OCI-LY3 (cell line): ENCODE results near the gene FTCD.

Experiments
- H2AFZ ChIP-seq: fragments of 200-600, 300-600 bp; shearing (Covaris generic); 2 replicates; pipeline ENCODE4 v1.6.0; 2014; ENCODE audit warnings: antibody characterized with exemption, low read depth, low read length
- H3K27ac ChIP-seq: fragments of 200-600, 300-600 bp; sonication (generic); 2 replicates; pipeline ENCODE4 v1.5.1; 2014; ENCODE audit warnings: mild to moderate bottlenecking, low read length, moderate library complexity, mixed read lengths
- H3K27me3 ChIP-seq: fragments of 200-600, 300-600 bp; sonication (generic); 2 replicates; pipeline ENCODE4 v1.6.1; 2014; ENCODE audit warnings: low read depth, low read length, mixed read lengths
- H3K36me3 ChIP-seq: fragments of 200-600, 300-600 bp; sonication (generic); replicated peaks from 2 replicates; pipeline ENCODE3; 2014; ENCODE audit warnings: low read depth, low read length, mixed read lengths
- H3K4me1 ChIP-seq: fragments of 300-600, 200-600 bp; sonication (generic); 2 replicates; pipeline ENCODE4 v1.6.1; 2014; ENCODE audit warnings: low read length, mixed read lengths
- H3K4me2 ChIP-seq: fragments of 200-600, 300-600 bp; sonication (generic); 2 replicates; pipeline ENCODE4 v1.6.1; 2014; ENCODE audit warnings: low read length, mixed read lengths
- H3K4me3 ChIP-seq: fragments of 300-600, 200-600 bp; sonication (generic); 2 replicates; pipeline ENCODE4 v1.5.1; 2014; ENCODE audit warnings: antibody characterized with exemption, mild to moderate bottlenecking, low read length, moderate library complexity
- H3K79me2 ChIP-seq: fragments of 300-600, 200-600 bp; shearing (Covaris generic); 2 replicates; pipeline ENCODE4 v1.6.1; 2014; ENCODE audit warnings: mild to moderate bottlenecking, low read length, mixed read lengths
- H3K9ac ChIP-seq: fragments of 300-600, 200-600 bp; shearing (Covaris generic); 2 replicates; pipeline ENCODE4 v1.6.0; 2014; ENCODE audit warnings: mild to moderate bottlenecking, low read length, moderate library complexity
- H3K9me3 ChIP-seq: fragments of 200-600, 300-600 bp; shearing (Covaris generic); 2 replicates; pipeline ENCODE4 v1.6.1; 2014; ENCODE audit warnings: low read length, mixed read lengths; ENCODE audit not compliant: insufficient read depth
- H4K20me1 ChIP-seq: fragments of 200-600, 300-600 bp; sonication (generic); 2 replicates; pipeline ENCODE4 v1.6.1; 2016; ENCODE audit warnings: low read length, mixed read lengths; ENCODE audit not compliant: insufficient read depth
- EZH2phosphoT487 ChIP-seq: fragments of 200-600 bp; shearing (Covaris generic); IDR thresholded peaks from 2 replicates; pipeline ENCODE4 v1.6.1; 2018; ENCODE audit warnings: antibody characterized with exemption, mixed run types, low read depth
- TF ChIP-seq, protein P1 (sequence below): fragments of 200-600, 300-600 bp; sonication (generic); IDR thresholded peaks from 2 replicates; pipeline ENCODE4 v1.5.1; 2014; ENCODE audit warnings: antibody characterized with exemption, low read length, low read depth

Gene FTCD

GRCh38 chr21:46112725-46113215 lies 42.6 kb downstream of the FTCD start:
- Histone ChIP-seq H2AFZ (no peak overlapping the region), H3K4me3 (no peak overlapping the region), H3K79me2 (no peaks in the 10 kb centered on the region), H3K27me3 (no peaks in the 10 kb centered on the region), H4K20me1 (no peaks in the 10 kb centered on the region), H3K9ac (no peak overlapping the region), H3K36me3 (no peaks in the 10 kb centered on the region), H3K4me1 (no peaks in the 10 kb centered on the region), H3K9me3 (0 out of 2 replicates have a peak, but pooled peaks cover 3% of the 10 kb centered on the region), H3K4me2 (no peak overlapping the region), H3K27ac (no peak overlapping the region)
- TF ChIP-seq, protein P1, sequence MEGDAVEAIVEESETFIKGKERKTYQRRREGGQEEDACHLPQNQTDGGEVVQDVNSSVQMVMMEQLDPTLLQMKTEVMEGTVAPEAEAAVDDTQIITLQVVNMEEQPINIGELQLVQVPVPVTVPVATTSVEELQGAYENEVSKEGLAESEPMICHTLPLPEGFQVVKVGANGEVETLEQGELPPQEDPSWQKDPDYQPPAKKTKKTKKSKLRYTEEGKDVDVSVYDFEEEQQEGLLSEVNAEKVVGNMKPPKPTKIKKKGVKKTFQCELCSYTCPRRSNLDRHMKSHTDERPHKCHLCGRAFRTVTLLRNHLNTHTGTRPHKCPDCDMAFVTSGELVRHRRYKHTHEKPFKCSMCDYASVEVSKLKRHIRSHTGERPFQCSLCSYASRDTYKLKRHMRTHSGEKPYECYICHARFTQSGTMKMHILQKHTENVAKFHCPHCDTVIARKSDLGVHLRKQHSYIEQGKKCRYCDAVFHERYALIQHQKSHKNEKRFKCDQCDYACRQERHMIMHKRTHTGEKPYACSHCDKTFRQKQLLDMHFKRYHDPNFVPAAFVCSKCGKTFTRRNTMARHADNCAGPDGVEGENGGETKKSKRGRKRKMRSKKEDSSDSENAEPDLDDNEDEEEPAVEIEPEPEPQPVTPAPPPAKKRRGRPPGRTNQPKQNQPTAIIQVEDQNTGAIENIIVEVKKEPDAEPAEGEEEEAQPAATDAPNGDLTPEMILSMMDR = no peak
- no peak for TF ChIP-seq EZH2phosphoT487

DNA sequence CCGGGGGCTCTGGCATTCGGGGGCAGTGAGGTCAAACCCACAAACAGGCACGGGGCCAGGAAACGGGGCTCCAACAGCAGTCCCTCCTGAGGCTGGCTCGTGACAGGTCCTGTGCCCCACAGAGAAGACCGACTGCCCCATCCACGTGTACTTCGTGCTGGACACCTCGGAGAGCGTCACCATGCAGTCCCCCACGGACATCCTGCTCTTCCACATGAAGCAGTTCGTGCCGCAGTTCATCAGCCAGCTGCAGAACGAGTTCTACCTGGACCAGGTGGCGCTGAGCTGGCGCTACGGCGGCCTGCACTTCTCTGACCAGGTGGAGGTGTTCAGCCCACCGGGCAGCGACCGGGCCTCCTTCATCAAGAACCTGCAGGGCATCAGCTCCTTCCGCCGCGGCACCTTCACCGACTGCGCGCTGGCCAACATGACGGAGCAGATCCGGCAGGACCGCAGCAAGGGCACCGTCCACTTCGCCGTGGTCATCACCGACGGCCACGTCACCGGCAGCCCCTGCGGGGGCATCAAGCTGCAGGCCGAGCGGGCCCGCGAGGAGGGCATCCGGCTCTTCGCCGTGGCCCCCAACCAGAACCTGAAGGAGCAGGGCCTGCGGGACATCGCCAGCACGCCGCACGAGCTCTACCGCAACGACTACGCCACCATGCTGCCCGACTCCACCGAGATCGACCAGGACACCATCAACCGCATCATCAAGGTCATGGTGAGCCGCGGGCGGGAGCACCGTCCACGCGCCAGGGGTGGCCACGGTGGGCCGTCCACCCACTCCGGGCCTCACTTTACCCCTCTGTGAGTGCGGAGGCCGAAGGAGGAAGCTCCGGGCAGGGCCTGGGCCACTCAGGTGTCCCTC lies 43.3 kb downstream of the FTCD start:
- H3K4me3 ChIP-seq = no peak overlapping the region
- H4K20me1 ChIP-seq = no peaks in the 10 kb centered on the region
- H3K36me3 ChIP-seq = no peaks in the 10 kb centered on the region
- H3K4me1 ChIP-seq = no peaks in the 10 kb centered on the region
- no peak for TF ChIP-seq EZH2phosphoT487
- TF ChIP-seq, protein P1 = no peak
- no peaks in the 10 kb centered on the region for H3K27me3 ChIP-seq
- 0 out of 2 replicates have a peak, but pooled peaks cover 3% of the 10 kb centered on the region for H3K9me3 ChIP-seq
- no peak overlapping the region for H3K9ac ChIP-seq
- no peak overlapping the region for H3K4me2 ChIP-seq
- H3K79me2 ChIP-seq = no peaks in the 10 kb centered on the region
- no peak overlapping the region for H2AFZ ChIP-seq
- no peak overlapping the region for H3K27ac ChIP-seq

DNA sequence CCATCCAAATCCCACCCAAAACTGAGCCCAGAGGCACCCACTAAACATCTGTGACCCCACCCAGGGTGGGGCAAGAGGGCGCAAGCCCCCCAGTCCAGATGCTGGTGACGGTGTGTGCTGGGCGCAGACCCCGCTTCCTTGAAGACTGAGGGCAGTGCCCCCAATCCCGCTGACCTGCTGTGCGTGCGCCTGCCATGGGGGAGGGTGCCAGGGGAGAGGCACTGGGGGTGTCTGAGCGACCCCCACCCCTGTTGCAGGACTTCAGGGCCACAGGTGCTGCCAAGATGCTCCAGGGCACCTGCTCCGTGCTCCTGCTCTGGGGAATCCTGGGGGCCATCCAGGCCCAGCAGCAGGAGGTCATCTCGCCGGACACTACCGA lies 44.2 kb downstream of the FTCD start:
- Histone ChIP-seq H3K4me1 (no peaks in the 10 kb centered on the region), H3K79me2 (no peaks in the 10 kb centered on the region), H3K4me3 (no peak overlapping the region), H4K20me1 (no peaks in the 10 kb centered on the region), H3K9ac (no peak overlapping the region), H3K27ac (no peak overlapping the region), H2AFZ (no peak overlapping the region), H3K9me3 (0 out of 2 replicates have a peak, but pooled peaks cover 3% of the 10 kb centered on the region), H3K27me3 (no peaks in the 10 kb centered on the region), H3K36me3 (no peaks in the 10 kb centered on the region), H3K4me2 (no peak overlapping the region)
- TF ChIP-seq, protein P1 = no peak
- TF ChIP-seq EZH2phosphoT487 = no peak

DNA sequence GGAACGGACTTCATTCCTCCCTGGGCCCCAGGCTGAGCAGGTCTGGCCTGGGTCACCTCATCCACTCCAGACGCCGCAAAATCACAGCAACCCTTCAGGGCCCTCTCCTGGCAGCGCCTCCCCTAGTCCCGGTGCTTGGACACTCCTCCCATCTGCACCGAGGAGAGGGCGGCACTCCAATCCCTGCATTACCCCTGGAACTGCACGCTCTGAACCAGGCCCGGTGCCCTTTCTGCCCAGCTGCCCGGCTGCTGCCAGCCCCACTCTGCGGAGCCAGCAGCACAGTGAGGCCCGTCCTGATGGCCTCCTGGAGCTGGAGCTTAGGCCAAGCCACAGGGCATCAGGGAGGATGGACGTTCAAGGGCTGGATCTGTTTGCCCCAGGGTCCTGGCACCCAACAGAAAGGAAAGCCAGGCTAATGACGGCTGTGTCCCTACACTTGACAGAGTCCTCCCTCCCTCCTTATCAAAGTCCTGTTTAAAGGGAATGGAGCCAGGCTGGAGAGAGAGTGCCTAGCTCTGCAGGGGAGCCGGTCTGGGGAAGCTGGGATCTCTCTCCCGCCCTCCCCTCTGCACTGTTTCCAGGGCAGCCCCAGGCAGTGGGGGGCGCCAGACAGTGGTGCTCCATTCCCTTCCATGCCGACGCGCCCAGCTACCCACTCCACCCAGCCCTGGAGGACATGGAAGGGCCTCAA lies 44.7 kb downstream of the FTCD start:
- no peaks in the 10 kb centered on the region for H3K36me3 ChIP-seq
- H3K4me1 ChIP-seq = no peaks in the 10 kb centered on the region
- no peak overlapping the region for H3K4me2 ChIP-seq
- H3K9ac ChIP-seq = no peak overlapping the region
- 0 out of 2 replicates have a peak, but pooled peaks cover 3% of the 10 kb centered on the region for H3K9me3 ChIP-seq
- no peak overlapping the region for H2AFZ ChIP-seq
- no peaks in the 10 kb centered on the region for H3K27me3 ChIP-seq
- no peaks in the 10 kb centered on the region for H4K20me1 ChIP-seq
- H3K27ac ChIP-seq = no peak overlapping the region
- no peak for TF ChIP-seq EZH2phosphoT487
- TF ChIP-seq, protein P1 = no peak
- H3K4me3 ChIP-seq = no peak overlapping the region
- H3K79me2 ChIP-seq = no peaks in the 10 kb centered on the region
